ENCODE data around the gene ANXA4. TPM values are rescaled to one million over a fixed set of nuclear protein-coding genes. Genes with fewer than 3 reads are reported as not detected.

The ANXA4 gene
- polyA plus RNA-seq, 1 of the 3 experiments (the other 2 are of a cell fraction), result 137 TPM

GRCh38 chr2:69704446-69704845 is 37.5 kb upstream of the ANXA4 start:
- no peaks in the 10 kb centered on the region for H3K9me2 ChIP-seq
- H3K36me3 ChIP-seq (replicated peaks in 1 of 2; ENCODE audit: control insufficient read depth in 1 of 2, insufficient read depth in 2 of 2, low read length in 1 of 2), result no peaks in the 10 kb centered on the region
- no peak overlapping the region for H3K27ac ChIP-seq (ENCODE audit: low read depth in 2 of 2, low read length in 1 of 2)
- no peaks in the 10 kb centered on the region for H4K20me1 ChIP-seq (ENCODE audit: insufficient read depth)
- H2AFZ ChIP-seq (ENCODE audit: low read depth), result no peak overlapping the region
- no peak overlapping the region for H3K9ac ChIP-seq
- H3K9me3 ChIP-seq, result no peaks in the 10 kb centered on the region
- H3K4me2 ChIP-seq, result no peak overlapping the region
- no peaks in the 10 kb centered on the region for H3K4me1 ChIP-seq (ENCODE audit: control insufficient read depth in 1 of 2, insufficient read depth in 2 of 2, low read depth in 1 of 2, low read length in 1 of 2)
- H3F3A ChIP-seq (replicated peaks; ENCODE audit: insufficient read depth), result no peaks in the 10 kb centered on the region
- no peak overlapping the region for H3K4me3 ChIP-seq (ENCODE audit: low read depth in 2 of 2, low read length in 1 of 2)
- CTCF ChIA-PET, result interaction anchor here (1.4 kb wide), 1 partner anchor 20 kb away, joined by 6 read pairs; no protein-coding TSS in a partner anchor
- WGBS (ENCODE audit: low lambda C conversion rate), result 93% methylated on average over 5 of the region's 5 CpGs
- no peak for TF ChIP-seq RCOR1 (IDR thresholded peaks at IDR 0.05; ENCODE audit: low read length)
- TF ChIP-seq, protein P1, sequence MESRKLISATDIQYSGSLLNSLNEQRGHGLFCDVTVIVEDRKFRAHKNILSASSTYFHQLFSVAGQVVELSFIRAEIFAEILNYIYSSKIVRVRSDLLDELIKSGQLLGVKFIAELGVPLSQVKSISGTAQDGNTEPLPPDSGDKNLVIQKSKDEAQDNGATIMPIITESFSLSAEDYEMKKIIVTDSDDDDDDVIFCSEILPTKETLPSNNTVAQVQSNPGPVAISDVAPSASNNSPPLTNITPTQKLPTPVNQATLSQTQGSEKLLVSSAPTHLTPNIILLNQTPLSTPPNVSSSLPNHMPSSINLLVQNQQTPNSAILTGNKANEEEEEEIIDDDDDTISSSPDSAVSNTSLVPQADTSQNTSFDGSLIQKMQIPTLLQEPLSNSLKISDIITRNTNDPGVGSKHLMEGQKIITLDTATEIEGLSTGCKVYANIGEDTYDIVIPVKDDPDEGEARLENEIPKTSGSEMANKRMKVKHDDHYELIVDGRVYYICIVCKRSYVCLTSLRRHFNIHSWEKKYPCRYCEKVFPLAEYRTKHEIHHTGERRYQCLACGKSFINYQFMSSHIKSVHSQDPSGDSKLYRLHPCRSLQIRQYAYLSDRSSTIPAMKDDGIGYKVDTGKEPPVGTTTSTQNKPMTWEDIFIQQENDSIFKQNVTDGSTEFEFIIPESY (IDR thresholded peaks at IDR 0.05; ENCODE audit: borderline replicate concordance, low read depth), result no peak
- TF ChIP-seq GATA2 (CRISPR knock-in tag; IDR thresholded peaks at IDR 0.05), result no peak
- TF ChIP-seq CTCF (IDR thresholded peaks at IDR 0.05), result no peak
- no peak for TF ChIP-seq RAD21 (IDR thresholded peaks at IDR 0.05; ENCODE audit: low read length)
- no peak for TF ChIP-seq MEF2A (IDR thresholded peaks at IDR 0.05; ENCODE audit: borderline replicate concordance, low read depth)
- no peak for TF ChIP-seq ELF1 (IDR thresholded peaks at IDR 0.05)
- no peak for TF ChIP-seq EZH2phosphoT487 (IDR thresholded peaks at IDR 0.05; ENCODE audit: borderline replicate concordance, low read depth)
- no peak for TF ChIP-seq YY1 (IDR thresholded peaks at IDR 0.05; ENCODE audit: low read depth)
- TF ChIP-seq GABPA (IDR thresholded peaks at IDR 0.05; ENCODE audit: low read depth), result no peak
- no peak for TF ChIP-seq TAF1 (IDR thresholded peaks at IDR 0.05; ENCODE audit: borderline replicate concordance, low read depth, low read length)
- no peak for TF ChIP-seq TEAD4 (IDR thresholded peaks at IDR 0.05; ENCODE audit: borderline replicate concordance, insufficient read depth)
- TF ChIP-seq, protein P2, sequence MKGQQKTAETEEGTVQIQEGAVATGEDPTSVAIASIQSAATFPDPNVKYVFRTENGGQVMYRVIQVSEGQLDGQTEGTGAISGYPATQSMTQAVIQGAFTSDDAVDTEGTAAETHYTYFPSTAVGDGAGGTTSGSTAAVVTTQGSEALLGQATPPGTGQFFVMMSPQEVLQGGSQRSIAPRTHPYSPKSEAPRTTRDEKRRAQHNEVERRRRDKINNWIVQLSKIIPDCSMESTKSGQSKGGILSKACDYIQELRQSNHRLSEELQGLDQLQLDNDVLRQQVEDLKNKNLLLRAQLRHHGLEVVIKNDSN (IDR thresholded peaks at IDR 0.05; ENCODE audit: borderline replicate concordance, low read depth), result no peak
- no peak for TF ChIP-seq USF2 (IDR thresholded peaks at IDR 0.05; ENCODE audit: borderline replicate concordance, low read depth, low read length)
- TF ChIP-seq, protein P3, sequence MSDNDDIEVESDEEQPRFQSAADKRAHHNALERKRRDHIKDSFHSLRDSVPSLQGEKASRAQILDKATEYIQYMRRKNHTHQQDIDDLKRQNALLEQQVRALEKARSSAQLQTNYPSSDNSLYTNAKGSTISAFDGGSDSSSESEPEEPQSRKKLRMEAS (IDR thresholded peaks at IDR 0.05; ENCODE audit: low read depth), result no peak
- no peak for TF ChIP-seq POLR2AphosphoS5 (IDR thresholded peaks at IDR 0.05; ENCODE audit: low read depth, low read length)
- no peak for TF ChIP-seq JUND (IDR thresholded peaks at IDR 0.05)
- no peak for TF ChIP-seq FOSL2 (IDR thresholded peaks at IDR 0.05; ENCODE audit: borderline replicate concordance, low read depth)
- TF ChIP-seq CHD2 (IDR thresholded peaks at IDR 0.05; ENCODE audit: low read length, partially characterized antibody), result no peak
- POLR2A ChIA-PET, result no interaction called here
- no peaks in the 10 kb centered on the region for H3K27me3 ChIP-seq (ENCODE audit: insufficient read depth)
- no peak for DNase-seq
- H3K79me2 ChIP-seq (ENCODE audit: insufficient read depth), result no peaks in the 10 kb centered on the region

Measured in SK-N-SH (cell line).